HepG2 (cell line): ENCODE results near the gene ERLIN1. TPM values are rescaled to one million over a fixed set of nuclear protein-coding genes. Genes with fewer than 3 reads are reported as not detected.
A peak's percentile ranks its signal among the peaks of the same experiment; 100 is the strongest.

ENCODE experiments used
- ATF1 ChIP-seq: IDR thresholded peaks from 2 replicates; pipeline ENCODE4 v1.6.1; 2016; ENCODE audit warnings: mild to moderate bottlenecking, control low read depth
- FOXK1 ChIP-seq: sonication (generic); formaldehyde crosslinking; IDR thresholded peaks from 2 replicates; pipeline ENCODE4 v1.4.0; 2020; ENCODE audit warnings: low read depth, missing genetic modification reagents, borderline replicate concordance
- HDAC1 ChIP-seq: sonication (generic); formaldehyde crosslinking; IDR thresholded peaks from 2 replicates; pipeline ENCODE4 v1.5.1; 2020; ENCODE audit warnings: mild to moderate bottlenecking, missing genetic modification reagents
- KDM5B ChIP-seq: sonication (generic); formaldehyde crosslinking; IDR thresholded peaks from 2 replicates; pipeline ENCODE4 v1.4.0; 2020; ENCODE audit warnings: missing genetic modification reagents, mild to moderate bottlenecking, borderline replicate concordance
- KLF13 ChIP-seq: sonication (generic); formaldehyde crosslinking; IDR thresholded peaks from 2 replicates; pipeline ENCODE4 v1.4.0; 2020; ENCODE audit warnings: mild to moderate bottlenecking, missing genetic modification reagents
- NR3C1 ChIP-seq: sonication (generic); formaldehyde crosslinking; IDR thresholded peaks from 2 replicates; pipeline ENCODE4 v1.4.0; 2020; ENCODE audit warnings: missing genetic modification reagents
- PAWR ChIP-seq: sonication (generic); formaldehyde crosslinking; IDR thresholded peaks from 2 replicates; pipeline ENCODE4 v1.4.0; 2020; ENCODE audit warnings: missing genetic modification reagents, mild to moderate bottlenecking, borderline replicate concordance
- PHF8 ChIP-seq: sonication (generic); formaldehyde crosslinking; IDR thresholded peaks from 2 replicates; pipeline ENCODE4 v1.5.0; 2020; ENCODE audit warnings: missing genetic modification reagents
- POLR2A ChIP-seq, 2 experiments: IDR thresholded peaks; 2 replicates each; pipeline ENCODE4 v1.6.1; 2011; ENCODE audit warnings: low read depth in 2 of 2, low read length in 2 of 2, mild to moderate bottlenecking in 1 of 2, moderate library complexity in 1 of 2; ENCODE audit not compliant: insufficient read depth in 1 of 2
- RXRA ChIP-seq: sonication (generic); formaldehyde crosslinking; IDR thresholded peaks from 2 replicates; pipeline ENCODE4 v1.5.1; 2020; ENCODE audit warnings: missing genetic modification reagents
- ZIK1 ChIP-seq: sonication (generic); formaldehyde crosslinking; IDR thresholded peaks from 2 replicates; pipeline ENCODE4 v1.5.0; 2020; ENCODE audit warnings: mild to moderate bottlenecking, low read depth, missing genetic modification reagents, borderline replicate concordance
- ZNF557 ChIP-seq: sonication (generic); formaldehyde crosslinking; IDR thresholded peaks from 2 replicates; pipeline ENCODE4 v1.4.0; 2020; ENCODE audit warnings: missing genetic modification reagents
- ZNF75D ChIP-seq: sonication (generic); formaldehyde crosslinking; IDR thresholded peaks from 2 replicates; pipeline ENCODE4 v1.8.1; 2023; ENCODE audit warnings: missing genetic modification reagents, mild to moderate bottlenecking, borderline replicate concordance
- ZNF782 ChIP-seq: sonication (generic); formaldehyde crosslinking; IDR thresholded peaks from 2 replicates; pipeline ENCODE4 v1.4.0; 2020; ENCODE audit warnings: missing genetic modification reagents, mild to moderate bottlenecking, borderline replicate concordance
- ZNF788 ChIP-seq: sonication (generic); formaldehyde crosslinking; IDR thresholded peaks from 2 replicates; pipeline ENCODE4 v1.5.0; 2020; ENCODE audit warnings: mild to moderate bottlenecking, missing genetic modification reagents, borderline replicate concordance
- polyA plus RNA-seq, 8 experiments: library from polyadenylated mRNA; depleted of rRNA in 3 of 8; stranded (reverse) in 7 of 8; unstranded in 1 of 8; fragments of >200 nt; fragmentation: Illumina TruSeq in 4 of 8; extraction: Trizol in 4 of 8; gene quantifications; 2 replicates each; pipeline versions ENCODE4 v1.2.1 to v1.2.3, GENCODE V29; 2011 to 2016; ENCODE audit warnings: low read depth in 4 of 8, missing spikeins in 1 of 8, mixed read lengths in 1 of 8; ENCODE audit not compliant: insufficient read depth in 1 of 8
- total RNA-seq, 5 experiments: library from RNA; depleted of rRNA; stranded (reverse); fragments of >200 nt; fragmentation: Illumina TruSeq; extraction: Trizol; gene quantifications; 2 replicates each; pipeline ENCODE4 v1.2.3, GENCODE V29; 2016; ENCODE audit warnings: low read depth in 1 of 5
- TF ChIP-seq, protein P1 (sequence below): sonication (generic); formaldehyde crosslinking; IDR thresholded peaks from 2 replicates; pipeline ENCODE4 v1.4.0; 2020; ENCODE audit warnings: missing genetic modification reagents, borderline replicate concordance
- TF ChIP-seq, protein P2 (sequence below): sonication (generic); formaldehyde crosslinking; IDR thresholded peaks from 2 replicates; pipeline ENCODE4 v1.8.0; 2022; ENCODE audit warnings: missing genetic modification reagents, mild to moderate bottlenecking, borderline replicate concordance
- TF ChIP-seq, protein P3 (sequence below): IDR thresholded peaks from 2 replicates; pipeline ENCODE4 v1.6.1; 2012; ENCODE audit warnings: low read length, improper control_type of control experiment
- TF ChIP-seq, protein P4 (sequence below): sonication (generic); formaldehyde crosslinking; IDR thresholded peaks from 2 replicates; pipeline ENCODE4 v1.8.0; 2022; ENCODE audit warnings: missing genetic modification reagents, mild to moderate bottlenecking, inconsistent platforms, borderline replicate concordance
- TF ChIP-seq, protein P5 (sequence below): IDR thresholded peaks from 2 replicates; pipeline ENCODE4 v1.6.1; 2016; ENCODE audit warnings: missing genetic modification reagents, missing compliant biosample characterization

ERLIN1 gene
- total and polyA plus RNA-seq, 2 of the 13 experiments (the other 11 are each of a cell fraction or from before 2014, with no cell fraction given), result 56.8 to 69.3 TPM

DNA sequence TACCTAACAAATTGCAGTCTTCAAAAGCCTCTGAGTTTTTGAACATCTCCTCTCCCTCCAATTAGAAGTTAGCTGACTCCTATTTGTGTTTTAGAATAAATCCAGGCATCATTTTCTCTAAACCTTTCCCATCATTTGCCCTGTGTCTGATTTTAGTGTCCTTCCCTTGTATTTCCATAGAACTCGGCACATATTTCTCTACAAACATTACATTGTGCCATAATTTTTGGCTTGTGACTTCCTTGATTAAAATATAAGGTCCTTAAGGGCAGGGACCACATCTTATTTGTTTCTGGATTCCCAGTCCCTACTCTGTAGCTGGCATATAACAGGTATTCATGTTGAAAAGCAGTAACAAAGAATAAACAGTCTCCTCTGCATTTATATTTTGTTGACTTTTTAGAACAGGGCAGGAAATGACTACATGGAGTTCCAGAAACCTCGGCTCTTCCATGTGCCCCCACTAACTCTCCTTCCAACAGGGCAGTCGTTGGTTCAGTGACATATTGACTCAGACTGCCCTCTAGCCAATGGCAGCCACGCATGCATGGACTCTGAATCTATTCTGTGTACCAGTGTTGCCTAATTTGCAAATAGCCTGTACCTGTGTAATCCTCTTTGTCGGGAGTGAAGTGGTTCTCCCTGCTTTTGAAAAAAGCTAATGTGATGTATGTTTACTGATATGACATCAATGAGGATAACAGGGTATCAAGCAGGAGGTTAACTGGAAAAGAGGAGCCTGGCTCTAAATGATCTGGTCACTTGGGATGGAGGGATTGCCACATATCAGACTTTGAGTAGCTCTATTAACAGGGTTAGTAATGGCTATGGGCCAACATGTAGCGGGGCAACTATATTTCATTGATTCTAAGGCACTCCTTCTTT is 84.4 kb downstream of the ERLIN1 start (continued):
- TF ChIP-seq, protein P1, sequence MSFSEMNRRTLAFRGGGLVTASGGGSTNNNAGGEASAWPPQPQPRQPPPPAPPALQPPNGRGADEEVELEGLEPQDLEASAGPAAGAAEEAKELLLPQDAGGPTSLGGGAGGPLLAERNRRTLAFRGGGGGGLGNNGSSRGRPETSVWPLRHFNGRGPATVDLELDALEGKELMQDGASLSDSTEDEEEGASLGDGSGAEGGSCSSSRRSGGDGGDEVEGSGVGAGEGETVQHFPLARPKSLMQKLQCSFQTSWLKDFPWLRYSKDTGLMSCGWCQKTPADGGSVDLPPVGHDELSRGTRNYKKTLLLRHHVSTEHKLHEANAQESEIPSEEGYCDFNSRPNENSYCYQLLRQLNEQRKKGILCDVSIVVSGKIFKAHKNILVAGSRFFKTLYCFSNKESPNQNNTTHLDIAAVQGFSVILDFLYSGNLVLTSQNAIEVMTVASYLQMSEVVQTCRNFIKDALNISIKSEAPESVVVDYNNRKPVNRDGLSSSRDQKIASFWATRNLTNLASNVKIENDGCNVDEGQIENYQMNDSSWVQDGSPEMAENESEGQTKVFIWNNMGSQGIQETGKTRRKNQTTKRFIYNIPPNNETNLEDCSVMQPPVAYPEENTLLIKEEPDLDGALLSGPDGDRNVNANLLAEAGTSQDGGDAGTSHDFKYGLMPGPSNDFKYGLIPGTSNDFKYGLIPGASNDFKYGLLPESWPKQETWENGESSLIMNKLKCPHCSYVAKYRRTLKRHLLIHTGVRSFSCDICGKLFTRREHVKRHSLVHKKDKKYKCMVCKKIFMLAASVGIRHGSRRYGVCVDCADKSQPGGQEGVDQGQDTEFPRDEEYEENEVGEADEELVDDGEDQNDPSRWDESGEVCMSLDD (CRISPR knock-in tag), result peak; percentile 70; the same call in 1 of the 2 replicates
- no peak for TF ChIP-seq KDM5B
- no peak for TF ChIP-seq KLF13 (CRISPR knock-in tag)
- peak; percentile 54; the same call in 1 of the 2 replicates for TF ChIP-seq ZNF782 (CRISPR knock-in tag)
- no peak for TF ChIP-seq POLR2A (IDR thresholded peaks at IDR 0.05; ENCODE audit: insufficient read depth in 1 of 2, low read depth in 2 of 2, low read length in 2 of 2)
- no peak for TF ChIP-seq PAWR (CRISPR knock-in tag)
- TF ChIP-seq ATF1, result peak; percentile 90
- TF ChIP-seq RXRA (CRISPR knock-in tag), result peak; percentile 81; the same call in 1 of the 2 replicates
- TF ChIP-seq, protein P2, sequence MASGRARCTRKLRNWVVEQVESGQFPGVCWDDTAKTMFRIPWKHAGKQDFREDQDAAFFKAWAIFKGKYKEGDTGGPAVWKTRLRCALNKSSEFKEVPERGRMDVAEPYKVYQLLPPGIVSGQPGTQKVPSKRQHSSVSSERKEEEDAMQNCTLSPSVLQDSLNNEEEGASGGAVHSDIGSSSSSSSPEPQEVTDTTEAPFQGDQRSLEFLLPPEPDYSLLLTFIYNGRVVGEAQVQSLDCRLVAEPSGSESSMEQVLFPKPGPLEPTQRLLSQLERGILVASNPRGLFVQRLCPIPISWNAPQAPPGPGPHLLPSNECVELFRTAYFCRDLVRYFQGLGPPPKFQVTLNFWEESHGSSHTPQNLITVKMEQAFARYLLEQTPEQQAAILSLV (CRISPR knock-in tag), result peak; percentile 44; the same call in 1 of the 2 replicates
- TF ChIP-seq HDAC1 (CRISPR knock-in tag), result peak; percentile 87
- TF ChIP-seq, protein P3, sequence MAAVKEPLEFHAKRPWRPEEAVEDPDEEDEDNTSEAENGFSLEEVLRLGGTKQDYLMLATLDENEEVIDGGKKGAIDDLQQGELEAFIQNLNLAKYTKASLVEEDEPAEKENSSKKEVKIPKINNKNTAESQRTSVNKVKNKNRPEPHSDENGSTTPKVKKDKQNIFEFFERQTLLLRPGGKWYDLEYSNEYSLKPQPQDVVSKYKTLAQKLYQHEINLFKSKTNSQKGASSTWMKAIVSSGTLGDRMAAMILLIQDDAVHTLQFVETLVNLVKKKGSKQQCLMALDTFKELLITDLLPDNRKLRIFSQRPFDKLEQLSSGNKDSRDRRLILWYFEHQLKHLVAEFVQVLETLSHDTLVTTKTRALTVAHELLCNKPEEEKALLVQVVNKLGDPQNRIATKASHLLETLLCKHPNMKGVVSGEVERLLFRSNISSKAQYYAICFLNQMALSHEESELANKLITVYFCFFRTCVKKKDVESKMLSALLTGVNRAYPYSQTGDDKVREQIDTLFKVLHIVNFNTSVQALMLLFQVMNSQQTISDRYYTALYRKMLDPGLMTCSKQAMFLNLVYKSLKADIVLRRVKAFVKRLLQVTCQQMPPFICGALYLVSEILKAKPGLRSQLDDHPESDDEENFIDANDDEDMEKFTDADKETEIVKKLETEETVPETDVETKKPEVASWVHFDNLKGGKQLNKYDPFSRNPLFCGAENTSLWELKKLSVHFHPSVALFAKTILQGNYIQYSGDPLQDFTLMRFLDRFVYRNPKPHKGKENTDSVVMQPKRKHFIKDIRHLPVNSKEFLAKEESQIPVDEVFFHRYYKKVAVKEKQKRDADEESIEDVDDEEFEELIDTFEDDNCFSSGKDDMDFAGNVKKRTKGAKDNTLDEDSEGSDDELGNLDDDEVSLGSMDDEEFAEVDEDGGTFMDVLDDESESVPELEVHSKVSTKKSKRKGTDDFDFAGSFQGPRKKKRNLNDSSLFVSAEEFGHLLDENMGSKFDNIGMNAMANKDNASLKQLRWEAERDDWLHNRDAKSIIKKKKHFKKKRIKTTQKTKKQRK, result no peak
- TF ChIP-seq PHF8, result no peak
- TF ChIP-seq NR3C1 (CRISPR knock-in tag), result no peak
- peak; percentile 93 for TF ChIP-seq FOXK1 (CRISPR knock-in tag)
- TF ChIP-seq, protein P4, sequence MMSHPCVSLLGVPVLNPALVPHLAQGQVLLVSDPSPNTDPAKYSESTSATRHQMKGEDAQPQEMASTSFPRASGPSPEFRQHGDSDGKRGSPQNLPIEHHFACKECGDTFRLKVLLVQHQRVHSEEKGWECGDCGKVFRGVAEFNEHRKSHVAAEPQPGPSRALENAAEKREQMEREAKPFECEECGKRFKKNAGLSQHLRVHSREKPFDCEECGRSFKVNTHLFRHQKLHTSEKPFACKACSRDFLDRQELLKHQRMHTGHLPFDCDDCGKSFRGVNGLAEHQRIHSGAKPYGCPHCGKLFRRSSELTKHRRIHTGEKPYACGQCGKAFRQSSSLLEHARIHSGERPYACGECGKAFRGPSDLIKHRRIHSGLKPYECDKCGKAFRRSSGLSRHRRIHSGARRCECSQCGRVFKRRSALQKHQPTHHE (CRISPR knock-in tag), result 0 out of 2 replicates have a peak, but pooled peaks have one; percentile 20
- TF ChIP-seq, protein P5, sequence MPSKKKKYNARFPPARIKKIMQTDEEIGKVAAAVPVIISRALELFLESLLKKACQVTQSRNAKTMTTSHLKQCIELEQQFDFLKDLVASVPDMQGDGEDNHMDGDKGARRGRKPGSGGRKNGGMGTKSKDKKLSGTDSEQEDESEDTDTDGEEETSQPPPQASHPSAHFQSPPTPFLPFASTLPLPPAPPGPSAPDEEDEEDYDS (CRISPR knock-in tag), result peak; percentile 82
- no peak for TF ChIP-seq ZIK1
- TF ChIP-seq ZNF788, result peak; percentile 73; the same call in 1 of the 2 replicates
- TF ChIP-seq ZNF557, result peak; percentile 93; the same call in 1 of the 2 replicates
- TF ChIP-seq ZNF75D, result no peak
